ENCODE data around the gene E4F1.

DNA sequence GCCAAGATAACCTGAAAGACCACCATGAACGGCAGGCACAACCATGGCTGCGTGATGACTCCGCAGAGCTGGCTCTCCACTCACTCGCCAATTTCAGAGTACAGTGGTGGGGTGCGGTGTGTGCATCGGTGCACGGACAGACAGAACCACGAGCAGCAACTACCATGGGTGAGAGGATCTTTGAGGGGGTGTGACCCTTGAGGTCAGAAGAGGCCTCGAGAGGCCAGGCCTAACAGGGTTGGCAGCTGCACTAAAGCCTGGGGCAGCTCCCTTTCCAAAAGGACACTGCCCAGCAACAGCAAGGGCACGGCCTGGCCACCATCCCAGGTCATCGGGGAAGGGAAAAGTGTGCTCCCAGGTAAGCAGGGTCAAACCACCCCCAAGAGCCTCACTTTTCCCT lies 29.9 kb downstream of the E4F1 start:
- no peak for TF ChIP-seq CTCF (IDR thresholded peaks at IDR 0.05; ENCODE audit: control extremely low read depth in 1 of 3, insufficient read depth in 1 of 3, low read depth in 1 of 3, low read length in 3 of 3)
- TF ChIP-seq BACH1 (IDR thresholded peaks at IDR 0.05; ENCODE audit: low read length) = no peak
- no peak for TF ChIP-seq JUN (IDR thresholded peaks at IDR 0.05; ENCODE audit: low read depth, low read length)
- no peak for TF ChIP-seq ZNF274 (IDR thresholded peaks at IDR 0.05; ENCODE audit: borderline replicate concordance, extremely low read depth, low read length)
- no peak for TF ChIP-seq TAF7 (optimal IDR thresholded peaks at IDR 0.05; ENCODE audit: borderline replicate concordance, low read depth, low read length)
- TF ChIP-seq GABPA (IDR thresholded peaks at IDR 0.05; ENCODE audit: borderline replicate concordance, insufficient read depth, low read length) = no peak
- no peak for TF ChIP-seq MAFK (IDR thresholded peaks at IDR 0.05; ENCODE audit: low read depth, low read length)
- no peak for TF ChIP-seq ATF2 (IDR thresholded peaks at IDR 0.05; ENCODE audit: low read length)
- no peak for TF ChIP-seq RAD21 (IDR thresholded peaks at IDR 0.05 in 1 of 2, conservative IDR thresholded peaks at IDR 0.05 in 1 of 2; ENCODE audit: low read depth in 2 of 2, low read length in 2 of 2)
